IMR-90 (cell line): ENCODE measurements around the gene CHN1. TPM values are rescaled to one million over a fixed set of nuclear protein-coding genes. Genes with fewer than 3 reads are reported as not detected.

Experiments
- ATAC-seq: fragments of 200-7000 bp; cut with Tn5 transposase; 2 replicates; pipeline ENCODE4 v1.9.1; 2020; ENCODE audit warnings: low read depth, mild to moderate bottlenecking, moderate library complexity
- BruUV-seq: library from RNA; stranded (reverse); fragments of 400-500 nt; replicated peaks from 2 replicates; lab custom pipeline; 2021; lab: Mats Ljungman, UMichigan
- CTCF ChIA-PET: fragments of 300-600 bp; formaldehyde crosslinking; extraction: SDS; loops from one replicate; lab custom pipeline; 2021; ENCODE audit warnings: antibody characterized with exemption; lab: Yijun Ruan, JAX
- POLR2A ChIA-PET: fragments of 300-600 bp; sonication (Branson Sonifier 250); formaldehyde crosslinking; loops from one replicate; lab custom pipeline; 2022; ENCODE audit warnings: antibody characterized with exemption; ENCODE audit not compliant: unreplicated experiment; lab: Charles Lee
- DNase-seq: peaks from one replicate; pipeline ENCODE4 v3.0.0; 2013
- H2AFZ ChIP-seq: replicated peaks from 2 replicates; pipeline ENCODE3; 2013; ENCODE audit warnings: low read length, mild to moderate bottlenecking; ENCODE audit not compliant: poor library complexity
- H2AK5ac ChIP-seq: 2 replicates; pipeline ENCODE4 v1.6.1; 2013; ENCODE audit warnings: low read depth, low read length, inconsistent platforms
- H2AK9ac ChIP-seq: replicated peaks from 2 replicates; pipeline ENCODE3; 2013; ENCODE audit warnings: mild to moderate bottlenecking, low read depth, low read length, moderate library complexity; ENCODE audit not compliant: poor library complexity
- H2BK120ac ChIP-seq: 2 replicates; pipeline ENCODE4 v1.6.1; 2013; ENCODE audit warnings: low read depth, low read length, inconsistent platforms
- H2BK15ac ChIP-seq: 3 replicates; pipeline ENCODE4 v1.6.1; 2013; ENCODE audit warnings: low read depth, low read length, inconsistent platforms
- H2BK20ac ChIP-seq: 2 replicates; pipeline ENCODE4 v1.6.1; 2013; ENCODE audit warnings: low read depth, mild to moderate bottlenecking, inconsistent platforms, low read length, moderate library complexity
- H2BK5ac ChIP-seq: 2 replicates; pipeline ENCODE4 v1.6.1; 2013; ENCODE audit warnings: mild to moderate bottlenecking, low read depth, low read length, inconsistent platforms; ENCODE audit not compliant: poor library complexity, severe bottlenecking
- H3K14ac ChIP-seq: replicated peaks from 2 replicates; pipeline ENCODE4 v1.6.1; 2013; ENCODE audit warnings: low read depth, low read length, inconsistent platforms
- H3K18ac ChIP-seq: 2 replicates; pipeline ENCODE4 v1.6.1; 2013; ENCODE audit warnings: low read depth, low read length, control low read depth
- H3K23ac ChIP-seq: 2 replicates; pipeline ENCODE4 v1.6.1; 2013; ENCODE audit warnings: low read depth, low read length, inconsistent platforms
- H3K27ac ChIP-seq: 2 replicates; pipeline ENCODE4 v1.5.1; 2013; ENCODE audit warnings: mild to moderate bottlenecking, control low read depth, low read length; ENCODE audit not compliant: insufficient read depth
- H3K27me3 ChIP-seq: 2 replicates; pipeline ENCODE4 v1.6.1; 2013; ENCODE audit warnings: low read length; ENCODE audit not compliant: control insufficient read depth, insufficient read depth
- H3K36me3 ChIP-seq: 2 replicates; pipeline ENCODE4 v1.6.1; 2013; ENCODE audit warnings: low read length, mixed read lengths; ENCODE audit not compliant: control insufficient read depth, insufficient read depth
- H3K4ac ChIP-seq: 2 replicates; pipeline ENCODE4 v1.6.1; 2013; ENCODE audit warnings: low read depth, low read length, inconsistent platforms
- H3K4me1 ChIP-seq: 2 replicates; pipeline ENCODE4 v1.6.1; 2013; ENCODE audit warnings: low read length, mixed read lengths; ENCODE audit not compliant: control insufficient read depth, insufficient read depth
- H3K4me2 ChIP-seq: 2 replicates; pipeline ENCODE4 v1.6.1; 2013; ENCODE audit warnings: low read depth, mild to moderate bottlenecking, control low read depth, low read length, moderate library complexity
- H3K4me3 ChIP-seq: 2 replicates; pipeline ENCODE4 v1.5.1; 2013; ENCODE audit warnings: low read depth, mild to moderate bottlenecking, control low read depth, low read length, moderate library complexity; ENCODE audit not compliant: insufficient read depth
- H3K56ac ChIP-seq: 2 replicates; pipeline ENCODE4 v1.6.1; 2013; ENCODE audit warnings: low read length, inconsistent platforms; ENCODE audit not compliant: insufficient read depth; ENCODE audit errors: extremely low read depth
- H3K79me1 ChIP-seq, 2 experiments: 2 replicates each; pipeline ENCODE4 v1.6.1; 2013; ENCODE audit warnings: low read length in 2 of 2, inconsistent platforms in 1 of 2, low read depth in 1 of 2
- H3K9ac ChIP-seq: 2 replicates; pipeline ENCODE4 v1.6.1; 2013; ENCODE audit warnings: low read depth, low read length, control low read depth
- H3K9me1 ChIP-seq: 2 replicates; pipeline ENCODE4 v1.6.1; 2013; ENCODE audit warnings: low read length, inconsistent platforms; ENCODE audit not compliant: insufficient read depth
- H3K9me3 ChIP-seq: 2 replicates; pipeline ENCODE4 v1.6.1; 2013; ENCODE audit warnings: low read length; ENCODE audit not compliant: control insufficient read depth, insufficient read depth
- H4K20me1 ChIP-seq: 2 replicates; pipeline ENCODE4 v1.6.1; 2013; ENCODE audit warnings: low read length, inconsistent platforms; ENCODE audit not compliant: insufficient read depth
- H4K5ac ChIP-seq: 2 replicates; pipeline ENCODE4 v1.6.1; 2013; ENCODE audit warnings: mild to moderate bottlenecking, low read depth, low read length, control low read depth
- H4K8ac ChIP-seq, 2 experiments: 2 replicates each; pipeline ENCODE4 v1.6.1; 2013; ENCODE audit warnings: low read depth in 2 of 2, low read length in 2 of 2, control low read depth in 1 of 2, inconsistent platforms in 1 of 2
- H4K91ac ChIP-seq: 2 replicates; pipeline ENCODE4 v1.6.1; 2013; ENCODE audit warnings: low read depth, low read length, inconsistent platforms; ENCODE audit not compliant: insufficient read depth
- BHLHE40 ChIP-seq: fragments of 150-350 bp; IDR thresholded peaks from 2 replicates; pipeline ENCODE4 v1.6.1; 2016; ENCODE audit warnings: mild to moderate bottlenecking, low read depth, low read length
- CEBPB ChIP-seq: IDR thresholded peaks from 2 replicates; pipeline ENCODE4 v1.6.1; 2012; ENCODE audit warnings: low read depth, low read length, improper control_type of control experiment
- CHD1 ChIP-seq: IDR thresholded peaks from 2 replicates; pipeline ENCODE4 v1.6.1; 2012; ENCODE audit warnings: low read depth, low read length, improper control_type of control experiment
- CTCF ChIP-seq: conservative IDR thresholded peaks from 2 replicates; pipeline ENCODE4 v1.5.1; 2012; ENCODE audit warnings: mild to moderate bottlenecking, low read depth, low read length, improper control_type of control experiment
- ELK1 ChIP-seq: fragments of 150-350 bp; IDR thresholded peaks from 2 replicates; pipeline ENCODE4 v1.6.1; 2016; ENCODE audit warnings: low read depth, mild to moderate bottlenecking, low read length, moderate library complexity, borderline replicate concordance
- FOS ChIP-seq: fragments of 150-350 bp; IDR thresholded peaks from 2 replicates; pipeline ENCODE4 v1.6.1; 2016; ENCODE audit warnings: low read depth, low read length
- MAFK ChIP-seq: IDR thresholded peaks from 2 replicates; pipeline ENCODE4 v1.6.1; 2012; ENCODE audit warnings: low read depth, low read length, improper control_type of control experiment
- MAZ ChIP-seq: IDR thresholded peaks from 2 replicates; pipeline ENCODE4 v1.6.1; 2012; ENCODE audit warnings: low read depth, mild to moderate bottlenecking, low read length, improper control_type of control experiment, moderate library complexity, borderline replicate concordance
- MXI1 ChIP-seq: IDR thresholded peaks from 2 replicates; pipeline ENCODE4 v1.6.1; 2012; ENCODE audit warnings: low read depth, mild to moderate bottlenecking, low read length, moderate library complexity, borderline replicate concordance
- NFE2L2 ChIP-seq: fragments of 150-350 bp; IDR thresholded peaks from 2 replicates; pipeline ENCODE4 v1.6.1; 2016; ENCODE audit warnings: low read depth, mild to moderate bottlenecking, low read length
- POLR2A ChIP-seq: IDR thresholded peaks from 2 replicates; pipeline ENCODE4 v1.6.1; 2012; ENCODE audit warnings: mild to moderate bottlenecking, low read depth, low read length
- RAD21 ChIP-seq: IDR thresholded peaks from 2 replicates; pipeline ENCODE4 v1.6.1; 2012; ENCODE audit warnings: low read length, improper control_type of control experiment
- RCOR1 ChIP-seq: IDR thresholded peaks from 2 replicates; pipeline ENCODE4 v1.6.1; 2012; ENCODE audit warnings: mild to moderate bottlenecking, low read length, improper control_type of control experiment; ENCODE audit not compliant: insufficient replicate concordance
- RFX5 ChIP-seq: IDR thresholded peaks from 2 replicates; pipeline ENCODE4 v1.8.0; 2012; ENCODE audit warnings: low read depth, mild to moderate bottlenecking, low read length, moderate library complexity
- SMC3 ChIP-seq: fragments of 150-350 bp; IDR thresholded peaks from 2 replicates; pipeline ENCODE4 v1.6.1; 2016; ENCODE audit warnings: low read depth, mild to moderate bottlenecking, antibody characterized with exemption, low read length, moderate library complexity
- USF2 ChIP-seq: fragments of 150-350 bp; IDR thresholded peaks from 2 replicates; pipeline ENCODE4 v1.6.1; 2017; ENCODE audit warnings: mild to moderate bottlenecking, antibody characterized with exemption, low read length, low read depth
- WGBS, 2 experiments: methylation state at CpG; one replicate each; pipeline versions ENCODE4 v1.1.5 to v1.1.7; 2013; ENCODE audit warnings: missing lambda C conversion rate in 2 of 2; ENCODE audit not compliant: insufficient read length in 1 of 2; ENCODE audit errors: extremely low coverage in 2 of 2; 5-methylcytosine and 5-hydroxymethylcytosine counted together
- dilution Hi-C: fragments of 300-500 bp; cut with HindIII; formaldehyde crosslinking; loops from one replicate; pipeline ENCODE4 v1.14.3; 2018; ENCODE audit warnings: low sequenced_read_pairs; ENCODE audit not compliant: unreplicated experiment
- in situ Hi-C: fragments of 300-500 bp; cut with MboI; formaldehyde crosslinking; loops from 3 replicates; pipeline ENCODE4 v1.14.3; 2019; ENCODE audit warnings: low sequenced_read_pairs, inconsistent platforms, mixed read lengths
- intact Hi-C: fragments of 100-400 bp; cut with micrococcal nuclease; formaldehyde crosslinking; loops from 2 replicates; pipeline ENCODE4 v1.10.0; 2022
- polyA plus RNA-seq, 3 experiments: library from polyadenylated mRNA; depleted of rRNA; stranded (reverse); fragments of >200 nt; gene quantifications; 2 replicates each; pipeline ENCODE4 v1.2.3, GENCODE V29; 2012; ENCODE audit warnings: low replicate concordance in 1 of 3
- total RNA-seq: library from RNA; depleted of rRNA; stranded (reverse); fragments of >200 nt; gene quantifications from 2 replicates; pipeline ENCODE4 v1.2.3, GENCODE V29; 2012

Gene CHN1
- total and polyA plus RNA-seq, 2 of the 4 experiments (the other 2 are of a cell fraction), result 58.4 to 66.9 TPM

GRCh38 chr2:175009917-175010621 lies 4.9 kb upstream of the CHN1 start:
- no peak overlapping the region for H2BK15ac ChIP-seq
- no peak overlapping the region for H2BK5ac ChIP-seq
- H3K4me3 ChIP-seq, result no peak overlapping the region
- no peaks in the 10 kb centered on the region for H3K9me1 ChIP-seq
- peaks cover 21% of the 10 kb centered on the region for H3K27me3 ChIP-seq
- in situ Hi-C loops, result no loop called here
- H3K4me1 ChIP-seq, result no peaks in the 10 kb centered on the region
- no peak overlapping the region for H2AK9ac ChIP-seq
- TF ChIP-seq SMC3 (no peak), RAD21 (no peak), FOS (no peak), CEBPB (no peak), CTCF (no peak), CHD1 (no peak), MAFK (no peak), ELK1 (no peak), USF2 (no peak), MAZ (no peak), MXI1 (no peak), NFE2L2 (no peak), POLR2A (no peak), RFX5 (no peak), BHLHE40 (no peak), RCOR1 (no peak)
- no peak overlapping the region for H3K18ac ChIP-seq
- no peaks in the 10 kb centered on the region for H3K9me3 ChIP-seq
- H3K4me2 ChIP-seq, result no peak overlapping the region
- BruUV-seq, result no TSS peak
- H4K91ac ChIP-seq, result no peak overlapping the region
- H3K36me3 ChIP-seq, result no peaks in the 10 kb centered on the region
- ATAC-seq (no peak), DNase-seq (no peak)
- dilution Hi-C loops, result no loop called here
- H3K4ac ChIP-seq, result no peak overlapping the region
- no peaks in the 10 kb centered on the region for H4K20me1 ChIP-seq
- no peak overlapping the region for H3K9ac ChIP-seq
- no peak overlapping the region for H2BK120ac ChIP-seq
- POLR2A ChIA-PET, result no interaction called here
- H4K5ac ChIP-seq, result no peak overlapping the region
- H4K8ac ChIP-seq, result no peak overlapping the region
- no peaks in the 10 kb centered on the region for H3K79me1 ChIP-seq
- CTCF ChIA-PET, result interaction anchor here (1.3 kb wide), 1 partner anchor 10 kb away, joined by 3 read pairs; no protein-coding TSS in a partner anchor
- H3K56ac ChIP-seq, result no peak overlapping the region
- no peak overlapping the region for H2AFZ ChIP-seq
- WGBS, 2 experiments, result 100% methylated on average over 1 of the region's 3 CpGs; no CpG with 5 or more reads in 1 of the 2 experiments
- H2AK5ac ChIP-seq, result no peak overlapping the region
- no peak overlapping the region for H3K14ac ChIP-seq
- H2BK20ac ChIP-seq, result no peak overlapping the region
- H3K27ac ChIP-seq, result no peak overlapping the region
- intact Hi-C loops, result loop anchor here (5.0 kb wide), 2 partner anchors 67 to 308 kb away; no protein-coding TSS in a partner anchor
- no peak overlapping the region for H3K23ac ChIP-seq
